Gastrocnemius medialis (tissue), 4 donors: Measurements from ENCODE around the gene WDR17.

Experiments used
- POLR2A ChIP-seq, 2 donors: fragments of 450-650 bp; IDR thresholded peaks; one replicate each; pipeline ENCODE4 v1.6.1; 2017; ENCODE audit warnings: antibody characterized with exemption in 2 of 2, mild to moderate bottlenecking in 2 of 2, moderate library complexity in 2 of 2
- TF ChIP-seq, protein P1 (sequence below), 5 experiments: fragments of 450-650 bp in 3 of 5; fragments of 200-600 bp in 2 of 5; sonication (generic) in 2 of 5; IDR thresholded peaks in 4 of 5; conservative IDR thresholded peaks in 1 of 5; 1 replicate in 4 of 5; 2 replicates in 1 of 5; pipeline ENCODE4 v1.5.1; 2016 to 2019; ENCODE audit warnings: antibody characterized with exemption in 5 of 5, mild to moderate bottlenecking in 3 of 5, moderate library complexity in 3 of 5

DNA sequence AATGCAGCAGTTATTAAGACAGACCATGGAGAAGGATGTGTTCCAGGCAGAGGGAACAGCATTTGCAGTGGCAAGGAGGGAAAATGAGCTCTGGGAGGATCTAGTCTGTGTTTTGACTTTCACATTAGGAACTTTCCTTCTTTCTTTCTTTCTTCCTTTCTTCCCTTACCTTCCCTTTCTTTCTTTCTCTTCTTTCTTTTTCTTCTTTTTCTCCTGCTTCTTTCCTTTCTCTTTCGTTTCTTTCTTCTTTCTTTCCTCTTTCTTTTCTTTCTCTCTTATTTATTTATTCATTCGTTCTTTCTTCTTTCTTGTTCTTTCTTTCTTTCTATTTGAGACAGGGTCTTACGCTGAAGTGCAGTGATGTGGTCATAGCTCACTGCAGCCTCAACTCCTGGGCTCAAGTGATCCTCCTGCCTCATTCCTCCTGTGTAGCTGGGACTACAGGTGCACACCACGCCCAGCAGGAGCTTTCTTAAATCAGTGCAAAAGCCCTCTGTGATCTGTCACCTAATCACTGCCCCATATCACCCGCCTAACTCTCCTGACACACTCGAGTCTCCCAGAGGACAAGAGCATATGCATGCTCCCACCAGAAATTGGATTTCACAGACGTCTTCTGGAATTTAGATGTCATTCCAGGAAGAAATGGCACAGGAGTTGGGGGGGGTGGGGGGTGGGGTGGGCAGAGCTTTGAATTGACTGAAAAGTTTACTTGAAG, 145.1 kb downstream of the WDR17 start:
- TF ChIP-seq, protein P1, sequence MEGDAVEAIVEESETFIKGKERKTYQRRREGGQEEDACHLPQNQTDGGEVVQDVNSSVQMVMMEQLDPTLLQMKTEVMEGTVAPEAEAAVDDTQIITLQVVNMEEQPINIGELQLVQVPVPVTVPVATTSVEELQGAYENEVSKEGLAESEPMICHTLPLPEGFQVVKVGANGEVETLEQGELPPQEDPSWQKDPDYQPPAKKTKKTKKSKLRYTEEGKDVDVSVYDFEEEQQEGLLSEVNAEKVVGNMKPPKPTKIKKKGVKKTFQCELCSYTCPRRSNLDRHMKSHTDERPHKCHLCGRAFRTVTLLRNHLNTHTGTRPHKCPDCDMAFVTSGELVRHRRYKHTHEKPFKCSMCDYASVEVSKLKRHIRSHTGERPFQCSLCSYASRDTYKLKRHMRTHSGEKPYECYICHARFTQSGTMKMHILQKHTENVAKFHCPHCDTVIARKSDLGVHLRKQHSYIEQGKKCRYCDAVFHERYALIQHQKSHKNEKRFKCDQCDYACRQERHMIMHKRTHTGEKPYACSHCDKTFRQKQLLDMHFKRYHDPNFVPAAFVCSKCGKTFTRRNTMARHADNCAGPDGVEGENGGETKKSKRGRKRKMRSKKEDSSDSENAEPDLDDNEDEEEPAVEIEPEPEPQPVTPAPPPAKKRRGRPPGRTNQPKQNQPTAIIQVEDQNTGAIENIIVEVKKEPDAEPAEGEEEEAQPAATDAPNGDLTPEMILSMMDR (IDR thresholded peaks at IDR 0.05 in 4 of 5, conservative IDR thresholded peaks at IDR 0.05 in 1 of 5) = no peak
- no peak for TF ChIP-seq POLR2A (IDR thresholded peaks at IDR 0.05)
